Muscle of arm (tissue), 12 donors: Measurements from ENCODE around the gene TPM3. TPM values are rescaled to one million over a fixed set of nuclear protein-coding genes. Genes with fewer than 3 reads are reported as not detected.
"Not testable (repeated sequence)": the region's sequence is repeated elsewhere in the genome, so short reads cannot be mapped to it uniquely, and the experiment has no call there.

Source experiments
- DNase-seq: peaks from one replicate; pipeline ENCODE4 v3.0.0-alpha.2; 2013
- polyA plus RNA-seq, 12 donors: library from polyadenylated mRNA; unstranded; fragments of 120-200 nt; gene quantifications; one replicate each; pipeline ENCODE4 v1.2.1, GENCODE V29; 2013; ENCODE audit not compliant: insufficient read length in 12 of 12

The TPM3 gene
- polyA plus RNA-seq, 12 donors = 450 to 3,111 (median 675) TPM

DNA sequence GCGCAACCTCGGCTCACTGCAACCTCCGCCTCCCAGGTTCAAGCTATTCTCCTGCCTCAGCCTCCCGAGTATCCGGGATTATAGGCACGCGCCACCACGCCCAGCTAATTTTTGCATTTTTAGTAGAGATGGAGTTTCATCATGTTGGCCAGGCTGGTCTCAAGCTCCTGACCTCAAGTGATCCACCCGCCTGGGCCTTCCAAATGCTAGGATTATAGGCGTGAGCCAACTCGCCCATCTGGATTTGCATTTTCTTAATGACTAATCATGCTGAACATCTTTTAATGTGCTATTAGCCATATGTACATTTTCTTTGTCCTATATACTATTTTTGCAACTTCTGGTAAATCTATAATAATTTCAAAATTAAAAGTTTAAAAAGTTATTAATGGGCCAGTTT lies 68.7 kb downstream of the TPM3 start:
- DNase-seq = not testable (repeated sequence)

DNA sequence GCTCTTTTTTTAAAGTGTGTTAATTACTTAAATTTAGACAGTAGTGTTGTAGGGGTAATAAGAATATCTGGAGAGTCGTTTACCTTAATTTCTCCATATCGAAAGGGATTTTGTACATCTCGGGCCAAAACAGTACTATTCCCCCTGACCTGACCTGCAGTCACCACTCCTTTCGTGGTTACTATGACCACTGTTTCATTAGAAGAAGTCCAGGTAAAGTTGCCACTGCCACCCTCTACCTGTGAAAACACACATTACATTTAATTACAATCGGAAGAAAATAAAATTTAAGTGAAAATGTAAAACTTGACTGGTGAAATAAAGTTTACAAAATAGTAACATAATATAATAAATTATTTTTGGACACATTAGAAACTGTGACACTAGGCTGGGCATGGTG lies 74.3 kb downstream of the TPM3 start:
- no peak for DNase-seq

DNA sequence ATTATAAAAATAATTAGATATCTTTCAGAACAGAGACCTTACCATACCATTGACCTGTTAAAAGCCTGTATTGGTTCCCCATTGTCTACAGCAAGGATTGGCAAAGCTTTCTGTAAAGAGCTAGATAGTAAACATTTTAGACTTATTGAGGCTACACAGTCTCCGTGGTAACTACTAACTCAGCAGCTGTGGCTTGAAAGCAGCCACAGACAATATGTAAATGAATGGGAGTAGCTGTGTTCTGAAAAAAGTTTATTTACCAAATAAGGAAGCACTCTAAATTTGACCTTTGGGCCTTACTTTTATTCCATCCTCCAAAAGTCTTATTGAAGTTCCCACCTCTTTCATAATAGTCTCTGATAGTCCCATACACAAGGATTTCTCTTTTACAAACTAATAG lies 76.7 kb downstream of the TPM3 start:
- DNase-seq = no peak

Other genes starting within 250 kb of the TPM3 start
- gene DENND4B, start 245.4 kb downstream of the TPM3 start, polyA plus RNA-seq = 10 to 100 TPM in 11 of 12 donors, not detected in 1; 20.5 to 39.0 (median 28.3) TPM
- gene CRTC2, start 233.5 kb downstream of the TPM3 start, polyA plus RNA-seq = 10 to 100 TPM in 11 of 12 donors, not detected in 1; 18.3 to 48.2 (median 24.3) TPM
- gene SLC39A1, start 228.6 kb downstream of the TPM3 start, polyA plus RNA-seq = 10 to 100 TPM in 11 of 12 donors, not detected in 1; 33.5 to 57.6 (median 41.6) TPM
- gene CREB3L4, start 224.2 kb downstream of the TPM3 start, polyA plus RNA-seq = 10 to 100 TPM in 9 of 12 donors, 1 to 10 TPM in 1, not detected in 2; 9.7 to 17.4 (median 12.0) TPM
- 10 to 100 TPM in 11 of 12 donors, not detected in 1; 58.3 to 90.5 (median 74.0) TPM for gene JTB, start 214.4 kb downstream of the TPM3 start, polyA plus RNA-seq
- gene RAB13, start 205.8 kb downstream of the TPM3 start, polyA plus RNA-seq = 100 to 1,000 TPM in 2 of 12 donors, 10 to 100 TPM in 9, not detected in 1; 68.1 to 152 (median 80.1) TPM
- 1,000 to 10,000 TPM; 2,545 to 3,821 (median 3,262) TPM for gene RPS27, start 201.3 kb downstream of the TPM3 start, polyA plus RNA-seq
- gene NUP210L, start 37.0 kb downstream of the TPM3 start, polyA plus RNA-seq = under 1 TPM in 3 of 12 donors, not detected in 9; 0.08 to 0.12 (median 0.11) TPM
- not detected for gene CFAP141, start 14.2 kb upstream of the TPM3 start, polyA plus RNA-seq
- 100 to 1,000 TPM in 10 of 12 donors, 10 to 100 TPM in 2; 94.6 to 468 (median 111) TPM for gene UBAP2L, start 28.9 kb upstream of the TPM3 start, polyA plus RNA-seq
- 10 to 100 TPM in 11 of 12 donors, not detected in 1; 59.0 to 79.9 (median 68.9) TPM for gene HAX1, start 80.5 kb upstream of the TPM3 start, polyA plus RNA-seq
- under 1 TPM in 4 of 12 donors, not detected in 8; 0.14 to 0.28 (median 0.21) TPM for gene AQP10, start 129.0 kb upstream of the TPM3 start, polyA plus RNA-seq
- 10 to 100 TPM in 11 of 12 donors, not detected in 1; 18.1 to 36.6 (median 24.9) TPM for gene ATP8B2, start 133.4 kb upstream of the TPM3 start, polyA plus RNA-seq
- gene IL6R, start 213.2 kb upstream of the TPM3 start, polyA plus RNA-seq = 1 to 10 TPM in 11 of 12 donors, not detected in 1; 2.8 to 9.8 (median 4.6) TPM